Lower leg skin (tissue), 3 donors: ENCODE data around the gene TLK1.

Source experiments
- POLR2A ChIP-seq, 2 donors: fragments of 450-650 bp; IDR thresholded peaks; one replicate each; pipeline ENCODE4 v1.6.1; 2016 to 2017; ENCODE audit warnings: antibody characterized with exemption in 2 of 2, mild to moderate bottlenecking in 1 of 2, moderate library complexity in 1 of 2
- TF ChIP-seq, protein P1 (sequence below), 3 donors: fragments of 450-650 bp; IDR thresholded peaks; one replicate each; pipeline ENCODE4 v1.5.1; 2016; ENCODE audit warnings: antibody characterized with exemption in 3 of 3, mild to moderate bottlenecking in 3 of 3, moderate library complexity in 2 of 3

DNA sequence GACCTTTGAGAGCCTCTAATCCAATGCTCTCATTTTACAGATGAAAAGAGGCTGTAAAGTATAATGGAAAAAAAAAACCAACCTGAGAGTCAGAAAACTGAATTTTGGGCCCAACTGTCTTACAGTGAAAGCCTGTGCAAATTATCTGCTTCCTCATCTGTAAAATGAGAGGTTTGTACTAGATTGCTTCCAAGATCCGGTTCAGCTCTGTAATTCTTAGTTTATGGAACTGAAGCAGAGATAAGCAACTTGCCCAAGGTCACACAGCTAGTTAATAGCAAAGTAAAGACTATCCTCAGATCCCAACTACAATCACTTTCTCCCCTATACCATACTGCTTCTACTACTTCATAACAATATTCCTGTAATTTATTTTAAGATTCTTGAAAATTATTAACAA lies 6.3 kb downstream of the TLK1 start:
- TF ChIP-seq, protein P1, sequence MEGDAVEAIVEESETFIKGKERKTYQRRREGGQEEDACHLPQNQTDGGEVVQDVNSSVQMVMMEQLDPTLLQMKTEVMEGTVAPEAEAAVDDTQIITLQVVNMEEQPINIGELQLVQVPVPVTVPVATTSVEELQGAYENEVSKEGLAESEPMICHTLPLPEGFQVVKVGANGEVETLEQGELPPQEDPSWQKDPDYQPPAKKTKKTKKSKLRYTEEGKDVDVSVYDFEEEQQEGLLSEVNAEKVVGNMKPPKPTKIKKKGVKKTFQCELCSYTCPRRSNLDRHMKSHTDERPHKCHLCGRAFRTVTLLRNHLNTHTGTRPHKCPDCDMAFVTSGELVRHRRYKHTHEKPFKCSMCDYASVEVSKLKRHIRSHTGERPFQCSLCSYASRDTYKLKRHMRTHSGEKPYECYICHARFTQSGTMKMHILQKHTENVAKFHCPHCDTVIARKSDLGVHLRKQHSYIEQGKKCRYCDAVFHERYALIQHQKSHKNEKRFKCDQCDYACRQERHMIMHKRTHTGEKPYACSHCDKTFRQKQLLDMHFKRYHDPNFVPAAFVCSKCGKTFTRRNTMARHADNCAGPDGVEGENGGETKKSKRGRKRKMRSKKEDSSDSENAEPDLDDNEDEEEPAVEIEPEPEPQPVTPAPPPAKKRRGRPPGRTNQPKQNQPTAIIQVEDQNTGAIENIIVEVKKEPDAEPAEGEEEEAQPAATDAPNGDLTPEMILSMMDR (IDR thresholded peaks at IDR 0.05), result no peak
- no peak for TF ChIP-seq POLR2A (IDR thresholded peaks at IDR 0.05)
